Measurements from ENCODE around the gene MYO1A. TPM values are rescaled to one million over a fixed set of nuclear protein-coding genes. Genes with fewer than 3 reads are reported as not detected.

Gene MYO1A
- total RNA-seq, 2 donors from 2014 or later: 2.1 to 5.1 TPM

DNA sequence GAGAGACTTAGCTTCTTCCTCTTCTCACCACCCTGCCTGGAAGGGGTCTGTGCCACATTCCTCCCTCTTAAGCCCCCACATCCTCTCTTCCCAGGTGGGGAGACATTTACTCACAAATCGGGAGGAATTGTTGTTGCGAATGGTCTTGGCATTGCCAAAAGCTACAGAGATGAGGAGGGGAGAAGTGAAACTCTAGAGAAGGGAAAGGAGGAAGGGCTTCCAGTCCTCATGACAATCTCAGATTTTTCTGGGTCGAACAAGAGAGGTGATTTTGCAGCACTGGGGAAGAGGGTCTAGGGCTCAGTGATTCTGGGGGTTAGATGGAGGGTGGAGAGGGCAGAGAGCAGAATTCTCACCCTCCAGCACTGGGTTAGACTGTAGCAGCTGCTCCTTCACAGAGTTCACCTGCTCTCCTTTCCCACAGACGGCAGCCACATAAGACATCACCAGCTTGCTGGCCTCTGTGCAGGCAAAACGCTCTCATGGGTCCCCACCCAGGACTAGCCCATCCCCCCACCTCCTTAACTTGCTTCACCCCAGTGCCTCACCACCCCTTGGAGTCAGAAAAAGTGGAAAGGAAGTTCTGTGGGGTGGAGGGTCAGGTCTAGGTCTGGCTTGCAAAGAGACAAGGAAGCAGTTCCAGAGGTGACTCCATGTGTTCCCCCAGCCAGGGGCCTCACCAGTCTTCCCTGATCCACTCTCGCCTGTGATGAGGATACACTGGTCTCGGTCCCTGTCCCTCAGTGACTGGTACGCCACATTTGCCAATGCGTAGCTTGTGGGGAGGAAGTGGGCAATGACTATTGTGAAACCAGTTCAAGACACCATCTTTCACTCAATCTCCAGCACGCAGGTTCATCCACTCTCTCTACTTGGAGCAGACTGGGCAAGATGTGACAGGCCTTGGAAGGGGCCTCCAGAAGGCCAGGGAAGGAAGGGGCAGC is 2.7 kb downstream of the MYO1A start:
- Mint-ChIP-seq H3K27me3 (peaks cover 5% of the 10 kb centered on the region), H3K27ac (peak overlapping the region; percentile 86), H3K9me3 (no peaks in the 10 kb centered on the region), H3K4me1 (peaks cover 33% of the 10 kb centered on the region), H3K36me3 (ENCODE audit: low read depth) (no peaks in the 10 kb centered on the region), H3K4me3 (peak overlapping the region; percentile 53)
- peak; percentile 97 for ATAC-seq (replicated peaks)

DNA sequence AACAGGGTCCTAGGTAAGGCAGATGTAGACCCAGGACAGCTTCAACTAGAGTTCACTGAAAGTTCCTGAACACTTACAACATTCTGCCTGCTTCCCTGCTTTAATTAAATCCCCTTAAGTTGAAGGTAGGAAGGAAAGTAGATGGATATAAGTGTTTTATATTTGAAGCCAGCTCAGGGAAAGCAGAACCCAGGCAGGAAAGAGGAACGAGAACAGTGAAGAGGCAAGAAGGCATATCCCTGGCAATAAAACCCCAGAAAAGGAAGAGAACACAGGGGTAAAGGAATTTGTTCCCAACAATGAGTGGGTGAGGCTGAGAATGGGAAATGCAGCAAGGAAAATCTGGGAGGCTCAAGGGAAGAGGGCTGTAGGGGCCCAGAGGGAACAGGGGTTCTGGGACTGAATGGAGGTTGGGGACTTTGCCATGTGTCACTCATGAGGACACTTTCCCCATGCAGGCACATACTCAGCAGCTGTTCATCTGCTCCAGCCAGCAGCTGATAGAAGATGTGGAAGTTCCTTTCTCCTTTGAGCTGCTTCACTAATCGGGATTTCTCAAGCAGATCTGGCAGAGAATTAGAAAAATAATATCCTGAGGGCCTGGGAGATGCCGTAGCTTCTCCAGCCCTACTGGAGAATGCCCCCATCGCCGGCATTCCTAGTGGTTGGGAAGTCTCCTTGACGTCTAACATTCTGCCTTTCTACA is 3.7 kb downstream of the MYO1A start:
- Mint-ChIP-seq H3K4me3 (peak overlapping the region; percentile 53), H3K27ac (peak overlapping the region; percentile 86), H3K4me1 (peaks cover 33% of the 10 kb centered on the region), H3K9me3 (no peaks in the 10 kb centered on the region), H3K27me3 (peaks cover 5% of the 10 kb centered on the region), H3K36me3 (ENCODE audit: low read depth) (no peaks in the 10 kb centered on the region)
- no peak for ATAC-seq (replicated peaks)

DNA sequence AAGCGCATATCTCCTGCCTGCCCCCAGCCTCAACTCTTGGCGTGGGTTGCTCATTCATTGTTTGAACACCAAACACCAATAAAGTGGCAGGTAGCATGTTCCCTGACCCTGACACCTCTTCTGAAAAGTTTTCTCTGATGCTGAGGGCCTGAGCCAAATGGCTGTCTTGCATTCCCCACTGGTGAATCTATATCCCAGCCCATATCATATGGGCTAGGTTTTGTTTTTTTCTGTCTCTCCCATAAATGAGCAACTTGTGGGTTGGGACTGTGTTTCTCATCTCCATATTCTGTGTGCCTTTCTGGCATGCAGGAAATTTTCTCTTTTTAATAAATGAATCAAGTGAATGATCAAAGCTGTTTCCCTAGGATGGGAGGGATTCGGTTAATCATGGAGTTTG is 5.0 kb downstream of the MYO1A start:
- H3K9me3 Mint-ChIP-seq: no peaks in the 10 kb centered on the region
- peaks cover 33% of the 10 kb centered on the region for H3K4me1 Mint-ChIP-seq
- no peak for ATAC-seq (replicated peaks)
- H3K36me3 Mint-ChIP-seq (ENCODE audit: low read depth): no peaks in the 10 kb centered on the region
- no peak overlapping the region for H3K27ac Mint-ChIP-seq
- no peak overlapping the region for H3K4me3 Mint-ChIP-seq
- peaks cover 5% of the 10 kb centered on the region for H3K27me3 Mint-ChIP-seq

DNA sequence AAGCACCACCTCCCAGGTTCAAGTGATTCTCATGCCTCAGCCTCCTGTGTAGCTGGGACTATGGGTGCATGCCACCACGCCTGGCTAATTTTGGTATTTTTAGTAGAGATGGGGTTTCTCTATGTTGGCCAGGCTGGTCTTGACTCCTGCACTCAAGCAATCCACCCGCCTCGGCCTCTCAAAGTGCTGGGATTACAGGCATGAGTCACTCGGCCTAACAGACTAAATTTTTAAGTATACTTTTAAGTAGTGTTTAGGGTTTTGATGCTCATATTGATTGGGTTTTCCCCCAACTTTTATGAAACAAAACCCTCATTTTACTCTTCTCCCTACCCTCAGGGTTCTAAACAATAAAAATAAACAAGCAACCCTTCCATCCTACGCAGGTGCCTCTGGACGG is 5.5 kb downstream of the MYO1A start:
- H3K4me3 Mint-ChIP-seq: no peak overlapping the region
- H3K9me3 Mint-ChIP-seq: no peaks in the 10 kb centered on the region
- no peak overlapping the region for H3K27ac Mint-ChIP-seq
- H3K4me1 Mint-ChIP-seq: peaks cover 32% of the 10 kb centered on the region
- no peak for ATAC-seq (replicated peaks)
- H3K36me3 Mint-ChIP-seq (ENCODE audit: low read depth): no peaks in the 10 kb centered on the region
- H3K27me3 Mint-ChIP-seq: peaks cover 5% of the 10 kb centered on the region

GRCh38 chr12:57042695-57043094 is 7.2 kb downstream of the MYO1A start:
- Mint-ChIP-seq H3K36me3 (ENCODE audit: low read depth) (no peaks in the 10 kb centered on the region), H3K27me3 (peaks cover 8% of the 10 kb centered on the region), H3K4me1 (peaks cover 19% of the 10 kb centered on the region), H3K9me3 (no peaks in the 10 kb centered on the region), H3K4me3 (no peak overlapping the region), H3K27ac (no peak overlapping the region)
- ATAC-seq (replicated peaks): no peak

DNA sequence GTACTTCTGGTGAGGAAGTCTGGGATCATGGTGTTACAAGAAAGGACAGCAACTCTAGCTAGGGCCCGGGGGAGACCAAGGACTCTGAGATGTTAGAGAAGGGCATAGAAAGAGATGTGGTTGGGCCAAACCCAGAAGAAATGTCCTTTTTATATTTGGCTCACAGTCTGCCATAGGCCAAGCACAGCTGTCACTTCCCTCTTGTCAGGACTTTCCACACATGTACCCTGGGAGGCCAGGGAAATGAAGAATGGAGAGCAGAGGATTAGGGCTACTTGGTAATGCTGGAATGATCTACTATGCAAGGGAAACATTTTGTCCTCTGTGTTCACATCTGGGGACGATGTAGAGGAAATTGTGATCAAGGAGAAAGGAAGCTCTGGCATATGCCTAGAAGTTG is 9.2 kb downstream of the MYO1A start:
- Mint-ChIP-seq H3K4me3 (no peak overlapping the region), H3K36me3 (ENCODE audit: low read depth) (no peaks in the 10 kb centered on the region), H3K4me1 (peaks cover under 1% of the 10 kb centered on the region), H3K9me3 (no peaks in the 10 kb centered on the region), H3K27ac (no peak overlapping the region), H3K27me3 (peaks cover 8% of the 10 kb centered on the region)
- no peak for ATAC-seq (replicated peaks)

DNA sequence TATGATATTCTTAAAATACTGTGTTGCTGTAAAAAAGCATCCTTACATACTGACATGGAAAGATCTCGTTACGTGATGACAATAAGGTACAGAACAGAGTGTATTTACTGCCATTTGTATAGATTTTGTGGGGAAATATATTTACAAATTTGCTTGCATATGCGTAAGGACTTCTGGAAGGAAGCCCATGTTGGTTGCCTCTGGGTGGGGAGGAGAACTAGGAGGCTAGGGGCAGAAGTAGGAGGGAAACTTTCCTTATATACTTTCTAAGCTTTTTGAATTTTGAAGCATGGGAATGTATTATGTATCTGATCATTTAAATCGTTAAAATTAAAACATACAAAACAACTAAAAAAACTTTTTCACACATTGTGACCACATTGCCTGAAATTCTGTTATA is 9.7 kb downstream of the MYO1A start:
- Mint-ChIP-seq H3K4me3 (no peak overlapping the region), H3K27me3 (peaks cover 8% of the 10 kb centered on the region), H3K36me3 (ENCODE audit: low read depth) (no peaks in the 10 kb centered on the region), H3K9me3 (no peaks in the 10 kb centered on the region), H3K4me1 (no peaks in the 10 kb centered on the region), H3K27ac (no peak overlapping the region)
- no peak for ATAC-seq (replicated peaks)

- Mint-ChIP-seq H3K36me3 (ENCODE audit: low read depth) (no peaks in the 10 kb centered on the region), H3K4me3 (no peak overlapping the region), H3K27me3 (peaks cover 8% of the 10 kb centered on the region), H3K4me1 (no peaks in the 10 kb centered on the region), H3K27ac (no peak overlapping the region), H3K9me3 (no peaks in the 10 kb centered on the region)
- no peak for ATAC-seq (replicated peaks)
Observed at GRCh38 chr12:57039016-57039798, 10.7 kb downstream of the MYO1A start.

DNA sequence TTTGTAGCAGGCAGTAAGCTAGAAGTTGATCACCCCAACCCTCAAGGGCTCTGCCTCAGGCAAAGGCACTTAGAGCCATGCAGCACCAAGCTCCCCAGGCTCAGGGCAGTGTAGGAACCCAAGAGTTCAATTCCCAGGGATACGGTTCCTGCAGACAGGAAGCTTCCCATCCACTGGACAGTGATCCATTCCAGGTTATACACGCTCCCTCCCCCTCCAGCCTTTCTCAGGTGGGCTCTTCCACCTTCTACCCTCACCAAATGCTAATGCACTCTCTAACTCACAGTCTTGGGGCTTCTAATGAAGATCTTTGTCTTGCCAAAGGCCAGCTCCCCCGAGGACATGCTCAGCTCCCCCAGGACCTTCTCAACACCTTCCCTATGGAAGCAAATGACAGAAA is 12.7 kb downstream of the MYO1A start:
- ATAC-seq (replicated peaks): no peak
- no peaks in the 10 kb centered on the region for H3K4me1 Mint-ChIP-seq
- H3K36me3 Mint-ChIP-seq (ENCODE audit: low read depth): no peaks in the 10 kb centered on the region
- H3K27ac Mint-ChIP-seq: no peak overlapping the region
- no peak overlapping the region for H3K4me3 Mint-ChIP-seq
- H3K9me3 Mint-ChIP-seq: no peaks in the 10 kb centered on the region
- H3K27me3 Mint-ChIP-seq: peaks cover 3% of the 10 kb centered on the region

DNA sequence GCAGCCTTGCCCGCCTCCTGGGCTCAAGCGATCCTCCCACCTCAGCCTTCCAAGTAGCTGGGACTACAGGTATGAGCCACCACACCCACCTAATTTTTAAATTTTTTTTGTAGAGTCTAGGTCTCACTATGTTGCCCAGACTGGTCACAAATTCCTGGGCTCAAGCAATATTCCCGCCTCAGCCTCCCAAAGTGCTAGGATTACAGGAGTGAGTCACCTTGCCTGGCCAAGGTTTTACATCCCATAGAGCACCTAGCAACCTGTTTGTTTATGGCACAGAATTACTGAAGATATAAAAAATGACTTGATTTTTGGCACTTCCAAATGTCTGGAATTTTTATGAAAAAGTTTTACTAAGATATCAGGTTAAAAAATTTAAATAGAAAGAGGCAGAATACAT is 16.5 kb downstream of the MYO1A start:
- H3K4me1 Mint-ChIP-seq: peaks cover 7% of the 10 kb centered on the region
- H3K4me3 Mint-ChIP-seq: no peak overlapping the region
- ATAC-seq (replicated peaks): no peak
- H3K27me3 Mint-ChIP-seq: no peaks in the 10 kb centered on the region
- no peaks in the 10 kb centered on the region for H3K36me3 Mint-ChIP-seq (ENCODE audit: low read depth)
- no peaks in the 10 kb centered on the region for H3K9me3 Mint-ChIP-seq
- no peak overlapping the region for H3K27ac Mint-ChIP-seq

- Mint-ChIP-seq H3K27ac (peak overlapping the region; percentile 29), H3K4me3 (no peak overlapping the region), H3K27me3 (no peaks in the 10 kb centered on the region), H3K9me3 (no peaks in the 10 kb centered on the region), H3K36me3 (ENCODE audit: low read depth) (no peaks in the 10 kb centered on the region), H3K4me1 (peaks cover 16% of the 10 kb centered on the region)
- no peak for ATAC-seq (replicated peaks)
Observed at GRCh38 chr12:57031789-57032188, 18.1 kb downstream of the MYO1A start.

DNA sequence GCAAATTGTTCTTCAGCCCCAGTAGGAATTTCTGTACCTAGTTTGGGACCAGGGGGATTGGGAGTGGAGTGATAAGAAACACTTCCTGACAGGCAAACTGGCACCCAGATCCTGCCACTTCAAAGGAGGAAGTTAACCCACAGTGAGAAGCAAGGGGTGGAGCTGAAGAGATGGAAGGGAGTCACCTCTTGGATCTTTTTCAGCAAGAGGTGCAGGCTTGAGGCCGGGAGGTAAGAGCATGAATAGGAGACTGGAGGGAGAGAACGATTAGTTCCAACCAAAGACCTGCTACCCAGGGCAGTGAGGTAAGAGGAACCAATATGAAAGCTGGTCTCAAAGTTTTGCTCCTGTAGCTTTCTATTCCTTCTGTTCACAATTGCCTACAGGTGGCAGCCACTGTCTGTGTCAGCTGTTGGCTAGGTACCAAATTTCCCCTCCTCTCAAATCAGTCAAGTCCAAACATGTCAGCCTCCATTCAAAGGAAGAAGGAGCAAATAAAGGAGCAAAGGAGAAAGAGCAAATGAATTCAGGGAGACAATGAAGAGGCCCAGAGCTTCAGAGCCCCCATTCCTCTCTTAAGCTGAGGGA is 18.7 kb downstream of the MYO1A start:
- ATAC-seq (replicated peaks): peak; percentile 61
- Mint-ChIP-seq H3K4me1 (peaks cover 16% of the 10 kb centered on the region), H3K36me3 (ENCODE audit: low read depth) (no peaks in the 10 kb centered on the region), H3K9me3 (no peaks in the 10 kb centered on the region), H3K27me3 (no peaks in the 10 kb centered on the region), H3K4me3 (peak overlapping the region; percentile 19), H3K27ac (peak overlapping the region; percentile 29)

GRCh38 chr12:57029457-57029856 is 20.5 kb downstream of the MYO1A start:
- H3K4me1 Mint-ChIP-seq: peaks cover 16% of the 10 kb centered on the region
- no peak overlapping the region for H3K27ac Mint-ChIP-seq
- no peak overlapping the region for H3K4me3 Mint-ChIP-seq
- H3K9me3 Mint-ChIP-seq: no peaks in the 10 kb centered on the region
- H3K36me3 Mint-ChIP-seq (ENCODE audit: low read depth): no peaks in the 10 kb centered on the region
- H3K27me3 Mint-ChIP-seq: no peaks in the 10 kb centered on the region
- ATAC-seq (replicated peaks): no peak

- Mint-ChIP-seq H3K4me1 (peaks cover 16% of the 10 kb centered on the region), H3K27me3 (no peaks in the 10 kb centered on the region), H3K27ac (peak overlapping the region; percentile 79), H3K36me3 (ENCODE audit: low read depth) (no peaks in the 10 kb centered on the region), H3K9me3 (no peaks in the 10 kb centered on the region), H3K4me3 (peak overlapping the region; percentile 7)
- ATAC-seq (replicated peaks): peak; percentile 38
Observed at GRCh38 chr12:57027805-57028153, 22.1 kb downstream of the MYO1A start.
